ENCODE measurements around the gene GARRE1. TPM values are rescaled to one million over a fixed set of nuclear protein-coding genes. Genes with fewer than 3 reads are reported as not detected.

The GARRE1 gene
- total RNA-seq, 2 donors from 2014 or later = 13.0 to 26.7 TPM

- Histone ChIP-seq H3K9me3 (no peaks in the 10 kb centered on the region), H3K27ac (no peak overlapping the region), H3K36me3 (peaks cover 3% of the 10 kb centered on the region), H3K4me3 (no peak overlapping the region), H3K9ac (ENCODE audit: low read depth in 2 of 2, low read length in 2 of 2) (no peak overlapping the region), H3K4me1 (no peaks in the 10 kb centered on the region), H3K27me3 (no peaks in the 10 kb centered on the region)
- TF ChIP-seq CTCF (IDR thresholded peaks at IDR 0.05) = no peak
- no peak for DNase-seq
- intact Hi-C loops (cut with DNase I) = no loop called here
These were observed 26.0 kb upstream of the GARRE1 start for GRCh38 chr19:34228347-34228746.

- Histone ChIP-seq H3K36me3 (no peaks in the 10 kb centered on the region), H3K9ac (ENCODE audit: low read depth in 2 of 2, low read length in 2 of 2) (no peak overlapping the region), H3K27me3 (no peaks in the 10 kb centered on the region), H3K4me1 (no peaks in the 10 kb centered on the region), H3K9me3 (no peaks in the 10 kb centered on the region), H3K4me3 (no peak overlapping the region), H3K27ac (no peak overlapping the region)
- no peak for DNase-seq
- no peak for TF ChIP-seq CTCF (IDR thresholded peaks at IDR 0.05)
- intact Hi-C loops (cut with DNase I) = no loop called here
These were observed 25.6 kb upstream of the GARRE1 start for GRCh38 chr19:34228762-34229161.

GRCh38 chr19:34229721-34230120 lies 24.6 kb upstream of the GARRE1 start:
- Histone ChIP-seq H3K36me3 (no peaks in the 10 kb centered on the region), H3K4me1 (no peaks in the 10 kb centered on the region), H3K27me3 (no peaks in the 10 kb centered on the region), H3K9ac (ENCODE audit: low read depth in 2 of 2, low read length in 2 of 2) (no peak overlapping the region), H3K4me3 (no peak overlapping the region), H3K27ac (no peak overlapping the region), H3K9me3 (no peaks in the 10 kb centered on the region)
- no peak for TF ChIP-seq CTCF (IDR thresholded peaks at IDR 0.05)
- no peak for DNase-seq
- intact Hi-C loops (cut with DNase I) = no loop called here

DNA sequence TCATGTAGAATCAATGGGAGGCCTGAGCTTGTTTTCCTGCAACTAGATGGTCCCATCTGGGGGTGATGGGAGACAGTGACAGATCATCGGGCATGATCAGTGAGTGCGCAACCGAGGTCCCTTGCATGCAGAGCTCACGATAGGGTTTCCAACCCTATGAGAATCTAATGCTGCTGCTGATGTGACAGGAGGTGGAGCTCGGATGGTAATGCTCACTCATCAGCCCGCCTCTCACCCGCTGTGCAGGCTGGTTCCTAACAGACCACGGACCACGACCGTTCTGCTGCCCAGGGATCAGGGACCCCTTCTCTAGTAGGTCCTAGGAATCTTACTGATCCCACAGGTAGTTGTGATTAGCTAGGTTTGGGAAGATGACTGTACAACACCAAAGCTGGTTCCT lies 23.5 kb upstream of the GARRE1 start:
- no peaks in the 10 kb centered on the region for H3K36me3 ChIP-seq
- H3K27me3 ChIP-seq = no peaks in the 10 kb centered on the region
- H3K9me3 ChIP-seq = no peaks in the 10 kb centered on the region
- no peak overlapping the region for H3K9ac ChIP-seq (ENCODE audit: low read depth in 2 of 2, low read length in 2 of 2)
- H3K27ac ChIP-seq = no peak overlapping the region
- no peak overlapping the region for H3K4me3 ChIP-seq
- no peak for TF ChIP-seq CTCF (IDR thresholded peaks at IDR 0.05)
- DNase-seq = no peak
- intact Hi-C loops (cut with DNase I) = no loop called here
- H3K4me1 ChIP-seq = no peaks in the 10 kb centered on the region

DNA sequence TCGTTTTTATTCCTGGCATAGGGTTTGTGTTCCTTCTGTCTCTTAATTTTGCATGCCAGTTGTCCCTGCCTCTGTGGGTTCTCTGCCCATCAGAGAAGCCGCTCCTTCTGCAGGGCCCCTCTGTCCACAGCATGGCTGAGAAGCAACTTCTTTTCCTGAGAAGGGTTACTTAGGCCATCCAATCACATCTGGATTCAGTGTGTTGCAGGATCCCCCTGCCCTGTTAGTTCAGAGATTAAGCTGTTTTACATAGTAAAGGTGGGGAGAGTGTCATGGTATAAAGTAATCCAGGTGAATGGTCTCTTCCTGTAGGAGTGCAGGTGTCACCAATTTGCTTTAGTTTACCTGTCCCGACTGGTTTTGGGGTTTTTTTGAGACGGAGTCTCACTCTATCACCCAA lies 22.9 kb upstream of the GARRE1 start:
- intact Hi-C loops (cut with DNase I) = no loop called here
- H3K27me3 ChIP-seq = no peaks in the 10 kb centered on the region
- H3K36me3 ChIP-seq = no peaks in the 10 kb centered on the region
- H3K4me1 ChIP-seq = peaks cover 3% of the 10 kb centered on the region
- no peak for DNase-seq
- H3K9me3 ChIP-seq = no peaks in the 10 kb centered on the region
- H3K4me3 ChIP-seq = no peak overlapping the region
- H3K27ac ChIP-seq = no peak overlapping the region
- H3K9ac ChIP-seq (ENCODE audit: low read depth in 2 of 2, low read length in 2 of 2) = no peak overlapping the region
- TF ChIP-seq CTCF (IDR thresholded peaks at IDR 0.05) = no peak
